ENCODE data around the gene RIPK4. TPM values are rescaled to one million over a fixed set of nuclear protein-coding genes. Genes with fewer than 3 reads are reported as not detected.

RIPK4 gene
- total and polyA plus RNA-seq, 4 donors, result 4.7 to 22.6 (median 8.5) TPM

DNA sequence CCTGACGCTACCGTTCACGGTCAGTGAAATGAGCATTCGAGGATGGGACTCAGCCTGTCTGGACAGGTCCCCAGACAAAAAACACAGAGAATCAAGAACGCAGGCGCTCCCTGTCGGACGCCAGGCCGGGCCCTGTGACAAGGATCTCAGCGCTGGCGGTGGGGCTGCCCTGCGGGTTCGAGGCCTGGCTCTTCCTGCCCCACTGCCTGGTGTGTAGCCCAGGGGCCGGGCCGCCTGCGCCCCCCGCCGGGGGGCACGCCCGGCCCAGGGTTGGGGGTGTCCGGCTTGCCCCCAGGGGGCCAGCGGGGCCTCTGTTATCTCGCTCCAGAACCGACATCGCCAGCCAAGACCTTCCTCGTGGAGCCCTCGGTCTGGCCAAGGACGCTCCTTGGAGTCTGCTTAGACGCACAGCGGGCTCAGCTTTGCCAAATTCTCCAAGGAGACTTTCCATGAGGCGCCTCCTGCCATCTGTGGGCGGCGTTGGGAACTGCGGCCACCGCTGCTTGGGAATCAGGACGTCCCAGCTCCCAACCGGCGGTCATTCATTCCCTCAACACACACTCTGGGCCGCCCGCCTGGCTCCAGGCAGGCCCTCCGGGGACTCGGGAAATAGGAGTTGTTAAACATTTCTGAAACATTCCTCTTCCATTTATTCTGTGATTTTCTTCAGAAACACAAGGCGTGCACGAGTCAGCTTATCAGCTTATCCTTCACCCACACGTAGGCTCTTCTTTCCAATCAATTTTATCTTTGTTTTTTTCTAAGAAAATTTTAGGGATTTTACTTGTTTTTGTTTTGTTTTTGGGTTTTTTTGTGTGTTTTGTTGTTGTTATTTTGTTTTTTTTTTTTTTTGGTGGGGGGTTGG lies 11.3 kb upstream of the RIPK4 start:
- Histone ChIP-seq H3K36me3 (ENCODE audit: control insufficient read depth in 4 of 4, insufficient read depth in 3 of 4, low read depth in 1 of 4, low read length in 3 of 4) (no peaks in the 10 kb centered on the region), H3K4me3 (ENCODE audit: low read depth in 1 of 3, low read length in 3 of 3) (no peak overlapping the region), H3K9me3 (ENCODE audit: control insufficient read depth in 4 of 4, low read length in 3 of 4) (no peaks in the 10 kb centered on the region), H3K9ac (ENCODE audit: low read depth in 1 of 2, low read length in 2 of 2) (no peak overlapping the region), H3K27ac (ENCODE audit: low read depth in 1 of 2, low read length in 2 of 2) (no peak overlapping the region), H3K4me1 (ENCODE audit: control insufficient read depth in 4 of 4, insufficient read depth in 4 of 4, low read length in 3 of 4) (peaks cover 0 to 7% (median 3%) of the 10 kb centered on the region in 4 donors), H3K27me3 (ENCODE audit: control insufficient read depth in 4 of 4, insufficient read depth in 4 of 4, low read length in 3 of 4) (no peaks in the 10 kb centered on the region)
- no peak for TF ChIP-seq GABPA (IDR thresholded peaks at IDR 0.05 in 1 of 2, conservative IDR thresholded peaks at IDR 0.05 in 1 of 2)
- no peak for TF ChIP-seq FOXA1 (IDR thresholded peaks at IDR 0.05)
- TF ChIP-seq NR2F2 (IDR thresholded peaks at IDR 0.05), result no peak
- no peak for TF ChIP-seq EGR1 (IDR thresholded peaks at IDR 0.05; ENCODE audit: low read depth in 2 of 2)
- peak; percentile 89 to 93 for TF ChIP-seq RAD21 (IDR thresholded peaks at IDR 0.05)
- TF ChIP-seq ZBTB33 (IDR thresholded peaks at IDR 0.05), result no peak
- TF ChIP-seq, protein P1, sequence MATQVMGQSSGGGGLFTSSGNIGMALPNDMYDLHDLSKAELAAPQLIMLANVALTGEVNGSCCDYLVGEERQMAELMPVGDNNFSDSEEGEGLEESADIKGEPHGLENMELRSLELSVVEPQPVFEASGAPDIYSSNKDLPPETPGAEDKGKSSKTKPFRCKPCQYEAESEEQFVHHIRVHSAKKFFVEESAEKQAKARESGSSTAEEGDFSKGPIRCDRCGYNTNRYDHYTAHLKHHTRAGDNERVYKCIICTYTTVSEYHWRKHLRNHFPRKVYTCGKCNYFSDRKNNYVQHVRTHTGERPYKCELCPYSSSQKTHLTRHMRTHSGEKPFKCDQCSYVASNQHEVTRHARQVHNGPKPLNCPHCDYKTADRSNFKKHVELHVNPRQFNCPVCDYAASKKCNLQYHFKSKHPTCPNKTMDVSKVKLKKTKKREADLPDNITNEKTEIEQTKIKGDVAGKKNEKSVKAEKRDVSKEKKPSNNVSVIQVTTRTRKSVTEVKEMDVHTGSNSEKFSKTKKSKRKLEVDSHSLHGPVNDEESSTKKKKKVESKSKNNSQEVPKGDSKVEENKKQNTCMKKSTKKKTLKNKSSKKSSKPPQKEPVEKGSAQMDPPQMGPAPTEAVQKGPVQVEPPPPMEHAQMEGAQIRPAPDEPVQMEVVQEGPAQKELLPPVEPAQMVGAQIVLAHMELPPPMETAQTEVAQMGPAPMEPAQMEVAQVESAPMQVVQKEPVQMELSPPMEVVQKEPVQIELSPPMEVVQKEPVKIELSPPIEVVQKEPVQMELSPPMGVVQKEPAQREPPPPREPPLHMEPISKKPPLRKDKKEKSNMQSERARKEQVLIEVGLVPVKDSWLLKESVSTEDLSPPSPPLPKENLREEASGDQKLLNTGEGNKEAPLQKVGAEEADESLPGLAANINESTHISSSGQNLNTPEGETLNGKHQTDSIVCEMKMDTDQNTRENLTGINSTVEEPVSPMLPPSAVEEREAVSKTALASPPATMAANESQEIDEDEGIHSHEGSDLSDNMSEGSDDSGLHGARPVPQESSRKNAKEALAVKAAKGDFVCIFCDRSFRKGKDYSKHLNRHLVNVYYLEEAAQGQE (IDR thresholded peaks at IDR 0.05), result no peak
- peak in 1 of 2 donors; percentile 17 for TF ChIP-seq RXRA (IDR thresholded peaks at IDR 0.05)
- TF ChIP-seq, protein P2, sequence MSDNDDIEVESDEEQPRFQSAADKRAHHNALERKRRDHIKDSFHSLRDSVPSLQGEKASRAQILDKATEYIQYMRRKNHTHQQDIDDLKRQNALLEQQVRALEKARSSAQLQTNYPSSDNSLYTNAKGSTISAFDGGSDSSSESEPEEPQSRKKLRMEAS (IDR thresholded peaks at IDR 0.05), result no peak
- TF ChIP-seq HNF4G (IDR thresholded peaks at IDR 0.05), result no peak
- peak; percentile 96 for TF ChIP-seq CTCF (IDR thresholded peaks at IDR 0.05; ENCODE audit: low read depth, low read length, missing input control)
- no peak for TF ChIP-seq TAF1 (conservative IDR thresholded peaks at IDR 0.05)
- TF ChIP-seq, protein P3, sequence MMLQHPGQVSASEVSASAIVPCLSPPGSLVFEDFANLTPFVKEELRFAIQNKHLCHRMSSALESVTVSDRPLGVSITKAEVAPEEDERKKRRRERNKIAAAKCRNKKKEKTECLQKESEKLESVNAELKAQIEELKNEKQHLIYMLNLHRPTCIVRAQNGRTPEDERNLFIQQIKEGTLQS (IDR thresholded peaks at IDR 0.05), result no peak
- TF ChIP-seq YY1 (IDR thresholded peaks at IDR 0.05), result no peak
- TF ChIP-seq HNF4A (conservative IDR thresholded peaks at IDR 0.05), result peak in 1 of 2 donors; percentile 4
- no peak for TF ChIP-seq SP1 (IDR thresholded peaks at IDR 0.05)
- WGBS, result 25% methylated on average over 45 of the region's 45 CpGs
- peak; percentile 73 for DNase-seq (ENCODE audit: low spot score)
